GM18858 (cell line): Measurements from ENCODE around the gene FBXW4.

ENCODE experiments used
- ATAC-seq: cut with Tn5 transposase; IDR thresholded peaks from one replicate; pipeline ENCODE4 v1.9.1; 2021; ENCODE audit not compliant: unreplicated experiment

Gene FBXW4

DNA sequence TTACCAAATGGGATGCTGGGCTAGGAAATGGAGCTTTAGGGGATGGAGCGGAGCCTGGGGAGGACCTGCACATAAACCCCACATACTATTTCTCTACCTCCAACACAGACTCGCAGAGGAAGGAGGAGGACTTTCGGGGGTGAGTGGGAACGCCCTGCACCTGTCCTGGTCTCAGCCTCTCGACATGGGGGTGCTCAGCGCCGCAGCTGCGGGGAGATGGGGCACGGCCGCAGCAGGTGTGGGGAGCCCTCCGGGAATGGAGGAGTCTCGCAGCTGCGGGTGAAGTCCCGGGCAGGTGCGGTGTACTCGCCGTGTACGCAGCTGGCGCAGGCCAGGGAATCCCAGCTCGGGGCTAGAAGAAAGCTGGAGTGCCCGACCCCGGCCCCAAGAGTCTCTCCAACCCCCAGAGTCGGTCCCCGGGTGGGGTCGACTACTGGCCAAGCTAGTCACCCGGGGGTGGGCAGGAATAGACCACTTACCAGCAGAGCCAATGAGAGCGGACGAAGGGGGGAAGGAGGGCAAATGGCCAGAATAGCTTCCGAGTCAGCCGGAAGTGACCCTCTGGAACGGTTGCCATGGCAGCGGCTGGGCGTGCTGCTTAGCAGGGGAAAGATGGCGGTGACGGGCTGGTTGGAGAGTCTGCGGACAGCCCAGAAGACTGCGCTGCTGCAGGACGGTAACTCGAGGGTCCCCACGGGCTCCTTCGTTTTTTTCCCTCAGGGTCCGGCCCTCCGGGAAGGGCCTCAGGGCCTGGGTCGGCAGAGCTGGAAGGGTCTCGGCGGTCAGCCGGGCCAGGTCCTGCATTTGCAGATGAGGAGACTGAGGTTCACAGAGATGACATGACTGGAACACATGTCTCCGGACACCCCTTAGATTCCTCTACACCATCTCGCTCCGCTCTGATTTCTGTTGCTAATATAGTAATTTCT is 107.0 kb downstream of the FBXW4 start, which contains the start of the genes DPCD and POLL:
Gene DPCD (plus strand): TSS at position 597 of the 929 bp plus-strand sequence. CDS start 16 bp downstream, at position 613.
Gene POLL (minus strand): TSS at position 533 of the 929 bp plus-strand sequence. CDS start 897 bp downstream, outside the sequence.
- peak; percentile 83 for ATAC-seq

DNA sequence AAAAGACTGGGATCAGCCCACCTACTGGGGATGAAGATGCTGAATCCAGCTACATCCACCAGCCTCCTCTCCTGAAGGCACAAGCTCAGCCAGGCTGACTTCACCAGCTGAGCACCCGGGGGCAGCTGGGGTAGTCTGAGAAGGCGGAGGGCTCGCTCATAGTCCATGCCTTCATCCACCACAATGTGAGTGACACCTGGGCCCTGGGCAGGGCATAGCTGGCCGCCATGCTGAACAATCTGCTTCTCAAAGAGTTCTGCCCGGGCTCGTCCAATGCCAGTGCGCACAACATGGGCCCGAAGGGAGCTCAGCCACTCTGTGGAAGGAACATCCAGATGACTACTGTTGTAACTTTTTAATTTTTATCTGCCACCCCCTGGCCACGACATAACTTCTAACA is 109.1 kb downstream of the FBXW4 start:
- no peak for ATAC-seq

DNA sequence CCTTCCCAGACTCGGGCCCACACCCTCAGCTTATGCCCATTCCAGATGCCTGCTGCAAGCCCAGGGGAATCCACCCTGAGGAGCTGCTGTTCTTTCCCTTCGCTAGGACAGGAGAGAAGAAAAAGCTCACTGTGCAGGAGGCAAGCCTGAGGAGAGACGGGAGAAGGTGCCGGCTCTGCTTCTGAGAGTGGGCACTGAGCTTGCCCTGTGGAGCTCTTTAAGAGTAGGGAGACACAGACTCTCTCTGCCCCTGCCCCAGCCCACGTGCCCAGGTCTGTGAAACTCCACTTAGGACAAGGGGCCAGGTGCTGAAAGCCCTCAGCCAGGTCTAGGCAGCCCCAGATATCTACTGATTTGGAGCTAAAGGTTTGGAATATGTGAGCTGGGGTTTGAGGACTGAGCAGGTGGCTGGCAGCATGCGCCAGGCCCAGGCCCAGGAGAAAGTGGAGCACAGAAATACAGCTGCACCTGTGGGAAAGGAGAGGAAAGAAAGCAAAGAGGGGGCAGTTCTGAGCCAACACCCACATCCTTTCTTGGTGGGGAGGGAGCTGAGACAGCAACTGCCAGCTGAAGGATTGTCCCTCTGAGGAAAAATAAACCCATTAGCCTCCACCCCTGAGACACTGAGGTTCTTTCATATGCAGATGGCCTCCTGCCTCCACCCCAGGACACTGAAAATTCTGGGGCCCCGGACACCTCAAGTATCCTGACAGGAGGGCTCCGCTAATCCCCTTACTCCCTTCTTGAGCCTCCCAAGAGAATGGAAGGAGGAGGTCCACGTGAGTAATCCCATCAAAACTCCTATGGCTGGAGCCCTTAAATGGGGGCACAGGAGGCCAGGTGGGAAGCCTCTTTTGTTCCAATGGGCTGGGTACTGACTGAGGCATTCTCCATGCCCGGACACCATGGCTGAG is 114.2 kb downstream of the FBXW4 start:
- ATAC-seq, result no peak

DNA sequence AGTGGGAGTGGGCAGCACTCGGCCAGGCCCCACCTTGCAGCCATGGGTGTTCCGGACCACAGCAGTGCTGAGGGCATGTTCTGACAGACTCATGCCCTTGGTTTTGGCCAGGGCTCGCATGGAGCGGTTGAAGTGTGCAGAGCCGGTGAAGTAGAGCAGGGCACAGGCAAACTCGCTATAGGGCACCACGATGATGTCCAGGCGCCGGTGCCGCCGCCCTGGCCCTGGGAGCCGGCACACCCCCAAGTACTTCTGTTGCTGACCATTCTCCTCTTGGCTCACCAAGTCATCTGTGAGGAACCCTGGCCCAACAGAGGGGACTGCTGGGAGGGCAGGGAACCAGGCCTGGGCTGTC is 115.5 kb downstream of the FBXW4 start:
- ATAC-seq, result no peak

DNA sequence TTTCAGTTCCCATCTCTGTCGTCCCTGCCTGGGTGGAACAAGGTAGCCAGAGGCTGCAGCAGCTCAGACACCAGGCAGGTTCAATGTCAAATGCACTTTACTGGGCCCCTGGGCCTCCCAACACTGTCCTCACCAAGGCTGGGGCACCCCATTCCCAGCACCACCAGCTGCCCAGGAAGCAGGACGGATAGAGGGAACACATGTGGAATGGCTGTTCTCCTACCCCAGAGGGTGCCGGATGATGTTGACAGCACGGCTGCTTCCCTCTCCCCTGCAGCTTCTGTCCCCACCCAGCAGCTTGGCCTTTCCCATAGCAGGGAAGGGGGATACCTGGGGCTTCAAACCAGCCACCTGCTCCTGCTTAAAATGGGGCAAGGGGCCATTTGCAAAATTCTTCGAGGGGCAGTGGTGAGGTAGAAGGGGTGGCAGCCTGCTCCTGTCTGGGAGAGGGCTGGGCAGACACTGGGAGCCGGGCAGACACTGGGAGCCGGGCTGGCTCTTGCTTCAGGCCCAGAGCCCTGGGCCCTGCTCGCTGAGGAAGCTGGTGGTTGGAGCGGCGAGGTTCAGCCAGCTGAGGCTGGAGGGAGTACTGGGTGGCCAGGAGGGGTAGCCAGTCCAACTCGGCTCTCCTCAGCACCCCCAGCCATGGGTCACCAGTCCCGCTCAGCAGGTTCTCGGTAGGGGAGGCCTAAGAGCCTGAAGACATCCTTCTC is 116.0 kb downstream of the FBXW4 start:
- no peak for ATAC-seq

DNA sequence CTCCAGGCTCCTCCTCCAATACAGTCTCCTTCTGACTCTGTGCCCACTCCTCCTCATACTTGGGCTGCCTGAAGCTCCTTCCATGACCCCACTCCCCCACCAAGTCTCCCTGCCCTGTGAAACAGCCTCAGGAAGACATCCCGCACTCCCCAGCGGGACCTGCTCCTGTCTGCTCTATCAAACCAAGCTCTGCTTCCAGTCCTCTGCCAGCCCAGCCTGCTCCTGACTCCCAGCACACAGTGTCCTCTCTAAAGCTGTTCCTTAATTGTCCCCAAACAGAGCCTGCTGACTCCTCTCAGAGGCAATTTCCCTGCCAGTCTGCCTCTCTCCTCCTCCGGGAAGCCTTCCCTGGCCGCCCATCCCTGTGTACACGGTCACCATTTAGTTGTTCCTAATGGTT is 116.8 kb downstream of the FBXW4 start:
- no peak for ATAC-seq

DNA sequence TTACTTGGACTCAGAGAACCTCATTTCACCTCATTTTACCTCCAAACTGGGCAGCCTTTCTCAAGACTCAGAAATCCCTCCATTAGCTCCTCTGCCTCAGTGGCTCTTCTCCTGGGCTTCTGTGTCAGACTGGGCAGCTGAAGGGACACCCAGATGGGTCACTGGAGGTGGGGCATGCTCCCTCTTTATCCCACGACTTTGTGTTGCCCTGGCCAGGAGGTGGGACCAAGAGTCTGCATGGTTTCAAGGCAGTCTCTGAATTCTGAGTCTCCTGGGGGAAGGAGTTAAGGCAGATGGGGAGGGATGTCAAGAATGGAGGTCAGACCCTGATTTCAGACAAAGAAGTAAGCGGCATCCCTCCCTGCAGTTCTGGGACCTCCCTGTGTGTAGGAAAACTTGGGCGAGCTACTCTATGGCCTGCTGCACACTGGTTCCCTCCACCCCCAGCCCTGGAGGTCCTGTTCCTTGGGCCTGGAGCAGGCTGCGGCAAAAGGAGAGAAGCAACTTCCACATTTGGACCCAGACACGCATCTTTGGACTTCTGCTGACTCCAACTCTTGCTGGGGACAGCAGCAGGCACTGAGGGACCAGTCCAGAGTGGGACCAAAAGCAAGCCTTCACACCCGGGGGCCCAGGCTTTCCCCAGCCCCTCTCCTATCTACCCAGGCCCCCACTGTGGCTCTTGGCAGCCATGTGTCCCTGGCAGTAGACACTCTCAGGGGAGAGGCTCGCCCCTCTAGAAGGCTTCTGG is 117.7 kb downstream of the FBXW4 start:
- no peak for ATAC-seq

DNA sequence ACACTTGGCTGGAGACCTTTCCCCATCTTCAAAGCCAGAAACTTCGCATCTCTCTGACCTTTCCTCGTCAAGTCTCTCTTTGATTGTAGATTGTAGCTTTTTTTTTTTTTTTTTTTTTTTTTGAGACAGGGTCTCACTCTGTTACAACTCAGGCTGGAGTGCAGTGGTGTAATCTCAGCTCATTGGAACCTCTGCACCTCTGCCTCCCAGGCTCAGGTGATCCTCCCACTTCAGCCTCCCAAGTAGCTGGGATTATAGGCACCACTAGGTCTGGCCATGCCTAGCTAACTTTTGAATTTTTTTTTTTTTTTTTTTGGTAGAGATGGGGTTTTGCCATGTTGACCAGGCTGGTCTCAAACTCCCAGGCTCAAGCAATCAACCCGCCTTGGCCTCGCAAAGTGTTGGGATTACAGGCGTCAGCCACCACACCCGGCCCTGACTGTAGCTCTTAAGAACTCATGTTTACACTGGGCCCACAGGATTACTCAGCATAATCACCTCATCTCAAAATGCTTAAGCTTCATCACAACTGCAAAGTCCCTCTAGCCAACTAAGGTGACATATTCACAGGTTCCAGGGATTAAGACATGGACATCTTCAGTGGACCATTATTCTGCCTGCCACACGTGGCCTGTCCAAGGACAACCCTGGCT is 118.6 kb downstream of the FBXW4 start:
- no peak for ATAC-seq

DNA sequence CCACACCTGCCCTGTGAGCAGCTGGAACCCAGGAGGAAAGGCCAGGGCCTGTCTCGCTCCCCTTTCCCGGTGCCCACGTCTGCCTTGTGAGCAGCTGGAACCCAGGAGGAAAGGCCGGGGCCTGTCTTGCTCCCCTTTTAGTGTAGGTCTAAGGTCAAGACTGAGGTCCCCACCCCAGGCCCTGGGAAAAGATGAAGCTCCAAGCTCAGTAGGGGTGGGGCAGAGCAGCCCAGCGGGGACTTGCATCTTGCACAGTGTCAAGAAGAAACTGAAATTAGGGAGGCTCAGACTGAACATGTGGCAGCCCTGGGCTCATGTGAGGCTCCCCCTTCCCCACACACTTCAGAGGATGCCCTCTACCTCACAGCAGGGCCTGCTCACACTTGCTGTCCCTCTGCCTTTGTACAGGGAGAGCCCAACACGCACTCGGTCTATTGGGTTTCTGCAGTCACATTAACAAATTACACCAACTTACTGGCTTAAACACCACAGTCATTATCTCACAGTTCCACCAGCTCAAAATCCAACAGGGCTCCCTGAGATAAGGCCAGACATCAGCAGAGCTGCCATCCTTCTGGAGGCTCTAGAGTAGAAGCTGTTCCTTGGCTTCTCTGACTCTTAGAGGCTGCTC is 119.3 kb downstream of the FBXW4 start:
- ATAC-seq, result no peak

DNA sequence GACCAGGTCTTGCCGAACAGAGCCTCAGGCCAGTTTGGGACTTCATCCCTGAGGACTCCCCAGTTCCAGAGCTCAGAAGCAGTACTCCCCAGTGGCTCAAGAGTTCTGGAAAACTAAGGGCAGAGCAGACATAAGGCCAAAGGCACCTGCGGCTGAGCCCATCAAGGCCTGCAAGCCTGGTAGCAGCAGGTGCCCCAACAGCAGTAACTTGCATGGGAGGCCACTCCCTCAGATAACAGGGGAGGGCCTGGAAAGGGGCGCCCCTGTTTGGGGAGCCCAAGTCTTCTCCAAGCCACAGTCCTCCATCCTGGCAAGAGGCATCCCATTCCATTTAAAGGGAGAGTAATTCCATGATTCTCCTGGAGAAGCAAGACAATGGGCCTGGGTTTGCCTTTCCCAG is 119.9 kb downstream of the FBXW4 start:
- ATAC-seq, result no peak

DNA sequence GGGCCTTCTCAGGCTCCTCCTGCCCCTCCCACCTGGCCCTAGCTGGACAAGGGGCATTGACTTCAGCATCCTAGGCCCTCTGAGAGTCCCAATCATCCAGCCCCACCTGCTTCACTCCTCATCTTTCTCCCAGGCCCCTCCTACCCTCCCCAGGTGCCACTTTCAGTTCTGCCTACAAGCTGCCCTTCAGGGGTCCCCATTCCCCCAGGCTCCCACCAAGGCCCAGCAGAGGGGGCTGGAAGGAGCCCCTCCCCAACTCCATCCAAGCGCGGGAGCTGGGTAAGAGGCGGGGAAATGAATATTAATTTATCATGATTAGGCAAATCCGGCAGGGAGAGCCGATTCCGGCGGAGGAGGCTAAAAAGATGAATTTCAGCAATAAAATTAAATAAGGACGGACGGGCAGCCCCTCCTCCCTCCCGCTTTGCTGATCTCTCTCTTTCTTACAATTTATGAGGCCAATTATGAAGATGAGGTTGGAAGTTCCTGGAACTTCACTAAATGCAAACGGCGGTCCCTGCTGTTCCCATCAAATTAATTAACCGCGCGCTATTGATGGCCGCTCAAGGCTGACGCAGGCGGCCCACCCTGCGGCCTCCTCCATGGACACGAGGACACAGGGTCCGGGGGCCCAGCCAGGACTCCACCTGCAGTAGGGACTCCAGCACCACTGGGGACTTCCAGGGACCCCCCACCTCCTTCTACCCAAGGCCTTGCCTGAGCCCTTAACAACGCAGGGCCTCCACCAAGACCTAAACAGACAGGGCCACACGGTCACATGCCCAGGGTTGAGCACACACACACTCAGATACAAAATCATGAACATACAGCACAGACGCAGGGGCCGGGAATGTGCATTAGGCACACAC is 120.9 kb downstream of the FBXW4 start:
- no peak for ATAC-seq

DNA sequence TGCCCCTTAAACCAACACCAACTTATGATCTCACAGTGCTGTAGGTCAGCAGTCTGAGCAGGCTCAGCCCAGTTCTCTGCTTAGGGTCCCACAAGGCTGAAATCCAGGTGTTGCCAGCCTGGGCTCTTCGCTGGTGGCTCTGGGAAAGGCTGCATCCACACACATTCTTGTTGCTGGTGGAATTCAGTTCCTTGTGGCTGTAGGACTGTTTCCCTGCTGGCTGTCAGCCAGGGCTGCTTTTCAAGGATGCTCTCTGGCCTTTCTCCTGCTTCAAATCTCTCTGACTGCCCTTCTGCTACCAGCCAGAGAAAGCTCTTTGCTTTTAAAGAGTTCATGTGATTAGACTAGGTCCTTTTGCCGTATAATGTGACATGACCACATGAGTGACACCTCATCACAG is 122.2 kb downstream of the FBXW4 start:
- no peak for ATAC-seq

DNA sequence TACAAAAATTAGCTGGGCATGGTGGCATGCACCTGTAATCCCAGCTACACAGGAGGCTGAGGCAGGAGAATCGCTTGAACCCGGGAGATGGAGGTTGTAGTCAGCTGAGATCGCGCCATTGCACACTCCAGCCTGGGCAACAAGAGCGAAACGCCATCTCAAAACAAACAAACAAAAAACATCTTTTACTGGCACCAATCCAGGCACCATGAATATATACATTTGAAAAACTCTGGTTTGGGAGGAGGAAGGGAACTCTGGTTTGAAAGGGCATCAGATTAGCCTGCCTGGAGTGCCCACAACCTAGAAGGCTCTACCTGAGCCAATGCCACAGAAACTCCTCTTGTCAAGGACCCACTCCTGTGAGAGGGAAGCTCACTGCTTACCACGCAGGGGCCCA is 122.8 kb downstream of the FBXW4 start:
- ATAC-seq, result no peak

DNA sequence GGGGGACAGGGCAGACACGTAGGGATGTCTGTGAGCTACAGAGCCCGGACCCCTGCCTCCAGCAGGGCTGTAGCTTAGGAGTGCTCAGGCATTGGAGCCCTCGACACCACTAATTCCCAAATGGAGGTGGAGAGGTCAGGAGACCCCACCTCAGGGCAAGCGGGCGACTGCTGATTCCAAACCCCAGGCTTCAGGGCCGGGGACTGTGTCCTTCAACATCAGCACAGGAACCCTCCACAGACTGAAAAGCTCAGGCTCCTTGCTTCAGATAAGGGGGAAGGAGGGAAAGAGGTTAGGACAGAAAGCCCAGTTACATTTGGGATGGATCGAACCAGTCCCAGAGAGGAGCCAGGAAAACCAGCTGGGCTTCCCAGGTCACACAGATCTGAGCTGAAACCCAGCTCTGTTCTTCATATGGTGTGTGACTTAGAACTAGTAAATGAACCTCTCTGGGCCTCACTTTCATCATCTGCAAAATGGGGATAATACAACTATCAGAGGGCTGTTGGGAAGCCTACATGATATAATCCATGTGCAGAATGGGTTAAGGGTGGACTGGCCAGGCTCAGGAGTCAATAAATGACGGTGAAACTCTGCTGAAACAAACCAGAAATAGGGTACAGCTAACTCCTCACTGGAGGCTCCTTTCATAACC is 123.6 kb downstream of the FBXW4 start:
- no peak for ATAC-seq

DNA sequence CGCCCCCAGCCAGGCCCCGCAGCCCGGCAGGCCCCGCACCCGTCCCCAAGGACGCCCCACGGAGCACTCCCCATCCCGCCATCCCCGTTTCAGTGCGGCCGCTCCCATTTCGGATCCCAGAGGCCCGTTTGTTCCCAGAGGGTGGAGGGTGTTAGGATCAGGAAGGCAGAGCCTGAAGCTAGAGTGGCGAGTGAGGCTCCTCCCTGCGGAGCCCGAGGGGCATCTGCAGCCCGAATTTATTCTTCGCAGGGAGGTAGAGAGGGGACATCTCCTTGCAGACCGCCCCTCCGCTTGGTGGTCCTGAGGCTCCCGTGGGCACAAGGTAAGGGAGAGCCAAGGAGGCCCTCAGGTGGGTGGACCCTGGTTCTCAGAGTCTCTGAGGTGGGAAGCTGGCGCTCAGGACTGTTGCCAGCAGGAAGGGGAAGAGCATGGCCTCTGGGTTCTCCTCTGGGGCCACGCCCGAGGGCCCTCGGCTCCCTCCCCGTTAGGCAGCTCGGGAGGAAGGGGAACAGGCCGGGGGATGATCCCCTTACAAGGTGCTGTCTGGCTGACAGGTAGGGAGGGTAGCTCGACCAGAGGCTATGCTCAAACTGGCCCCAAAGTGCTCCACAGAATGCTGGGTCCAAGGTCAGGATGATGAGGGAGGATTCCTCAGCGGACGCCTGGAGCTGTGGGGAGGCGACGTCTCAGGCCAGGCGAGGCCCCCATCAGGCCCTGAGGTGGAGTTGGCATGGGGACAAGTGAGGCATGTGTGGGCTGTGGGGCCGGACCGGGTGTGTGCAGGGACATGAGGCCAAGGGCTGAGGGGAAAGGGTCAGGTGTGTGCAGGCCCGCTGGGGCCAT is 124.3 kb downstream of the FBXW4 start:
- no peak for ATAC-seq

DNA sequence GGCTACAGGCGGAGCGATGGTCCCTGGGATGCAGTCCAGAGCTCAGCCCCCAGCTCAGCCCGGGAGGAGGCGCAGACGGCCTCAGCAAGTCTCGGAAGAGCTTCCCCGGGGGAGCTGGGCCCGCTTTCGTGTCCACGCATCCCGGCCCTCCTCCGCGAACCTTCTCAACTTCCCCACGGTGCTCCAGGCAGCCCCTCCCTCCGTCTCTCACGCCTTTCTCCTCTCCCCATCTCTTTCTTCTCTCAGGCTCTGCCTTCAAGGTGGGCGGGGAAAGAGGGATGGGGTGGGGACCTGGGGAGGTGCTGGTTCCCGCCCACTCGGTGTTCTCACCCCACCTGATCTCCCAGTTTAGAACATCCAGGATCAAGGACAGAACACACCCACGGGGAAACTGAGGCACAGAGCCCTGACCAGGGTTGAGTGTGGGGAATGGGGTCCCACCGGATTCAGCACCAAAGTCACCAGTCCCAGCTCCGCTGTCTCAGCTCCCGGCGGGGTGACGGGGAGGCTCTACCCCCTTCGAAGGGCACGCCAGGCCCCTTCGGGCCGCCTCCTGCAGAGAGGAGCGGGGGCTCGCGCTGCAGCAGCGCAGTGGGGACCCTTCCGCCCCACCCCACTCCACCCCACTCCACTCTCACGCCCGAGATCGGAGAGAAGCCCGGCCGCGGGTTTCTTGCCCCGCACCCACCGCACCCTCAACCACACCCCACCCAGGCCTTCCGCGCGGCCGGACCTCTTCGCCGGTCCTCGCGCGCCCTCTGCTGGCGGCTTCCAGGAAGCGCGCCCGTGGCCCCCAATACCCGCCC is 125.1 kb downstream of the FBXW4 start:
- no peak for ATAC-seq
